Suppressor macrophage treated with lipopolysaccharide for 1 hour (primary cell): ENCODE measurements around the gene FSHR.

Source experiments
- DNase-seq, 3 donors: peaks; one replicate each; pipeline ENCODE4 v3.0.0-alpha.2; 2020 to 2022

FSHR gene

DNA sequence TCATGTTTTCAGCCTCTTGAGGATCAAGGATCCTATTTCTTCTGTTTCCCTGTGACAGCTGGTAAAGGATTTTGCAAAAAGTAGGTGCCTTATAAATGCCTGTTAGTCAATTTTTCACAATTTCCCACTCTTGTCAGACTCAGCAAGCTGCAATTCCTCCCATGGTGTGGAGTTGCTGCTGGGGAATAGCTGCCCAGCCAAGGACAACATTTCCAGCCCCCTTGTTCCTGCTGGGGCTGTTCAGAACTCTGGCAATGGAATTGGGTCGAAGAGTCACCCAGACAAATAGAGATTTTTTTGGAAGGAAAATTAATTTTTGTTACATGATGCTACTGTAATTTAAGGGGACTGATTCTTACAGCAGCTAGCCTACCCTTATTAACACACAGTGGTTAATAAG lies 43.7 kb downstream of the FSHR start:
- no peak for DNase-seq

DNA sequence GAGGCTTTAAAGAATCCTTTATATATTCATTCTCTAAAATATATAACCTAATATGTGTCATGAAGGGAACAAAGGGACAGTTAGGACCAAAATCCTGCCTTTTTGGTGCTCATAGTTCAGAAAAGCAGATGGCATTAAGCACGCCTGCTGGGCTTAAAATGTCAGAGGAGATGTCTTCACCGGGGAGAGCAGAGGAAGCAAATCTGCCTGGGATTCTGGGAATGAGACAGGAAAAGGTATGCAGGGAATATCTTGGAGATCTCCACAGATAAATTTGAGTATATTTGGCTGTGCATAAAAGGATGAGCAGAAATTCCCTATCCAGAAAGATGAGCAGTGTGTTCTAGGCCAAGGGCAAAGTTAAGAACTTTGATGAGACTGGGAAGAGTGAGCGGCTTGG lies 45.5 kb downstream of the FSHR start:
- no peak for DNase-seq

DNA sequence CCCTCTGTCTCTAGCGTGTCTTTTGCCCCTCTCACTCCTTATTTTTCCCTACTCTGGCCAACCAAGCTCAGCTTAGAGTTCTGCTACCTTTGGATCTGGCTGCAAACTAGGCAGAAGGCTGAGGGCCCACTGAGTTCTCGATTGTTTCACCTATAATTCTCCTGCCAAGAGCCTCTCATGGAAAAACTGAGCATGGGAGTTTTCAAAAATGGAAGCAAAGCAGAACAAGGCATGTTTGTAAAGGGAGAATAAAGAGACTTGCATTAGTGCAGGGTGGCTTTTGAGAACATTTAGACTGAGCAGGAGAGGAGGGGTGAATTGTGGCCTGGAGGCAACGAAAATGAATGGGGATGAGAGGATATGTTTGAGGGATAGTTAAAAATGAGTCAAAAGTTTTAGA lies 45.9 kb downstream of the FSHR start:
- no peak for DNase-seq

DNA sequence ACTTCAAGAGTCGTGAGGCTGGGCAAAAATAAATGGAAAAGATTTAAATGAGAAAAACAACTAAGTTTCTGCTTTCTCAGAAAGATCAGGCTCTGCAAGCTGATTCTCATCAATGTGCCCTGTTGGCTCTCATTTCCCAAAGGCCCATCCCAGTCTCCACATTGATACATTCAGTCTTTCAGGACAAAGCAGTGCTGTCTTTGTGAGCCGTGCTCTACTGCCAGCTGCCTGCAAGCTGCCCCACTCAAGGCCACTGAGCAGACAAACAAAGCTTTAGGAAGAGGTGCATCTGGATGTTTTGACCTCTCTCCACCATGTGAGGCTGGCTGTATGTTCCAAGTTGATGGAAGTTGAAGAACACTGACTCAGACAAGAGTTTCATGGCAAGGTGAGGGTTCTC lies 48.8 kb downstream of the FSHR start:
- no peak for DNase-seq

DNA sequence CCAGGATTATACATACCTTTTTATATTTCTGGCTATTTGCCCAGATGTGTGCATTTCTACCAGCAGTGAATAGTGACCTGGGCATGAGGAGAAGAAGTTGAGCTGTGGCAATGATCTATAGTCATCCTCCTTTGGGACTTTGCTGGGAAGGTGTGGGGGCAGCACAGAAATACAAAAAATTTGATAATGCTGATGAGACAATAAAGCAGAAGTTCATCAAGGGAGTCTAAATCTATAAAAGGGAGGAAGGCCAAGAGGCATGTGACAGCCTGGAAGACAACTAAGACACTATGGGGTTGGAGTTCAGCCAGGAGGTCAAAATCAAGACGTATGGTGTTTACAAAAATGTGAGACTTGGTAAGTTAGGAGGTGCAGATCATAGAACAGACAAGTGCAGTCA lies 52.2 kb downstream of the FSHR start:
- no peak for DNase-seq

DNA sequence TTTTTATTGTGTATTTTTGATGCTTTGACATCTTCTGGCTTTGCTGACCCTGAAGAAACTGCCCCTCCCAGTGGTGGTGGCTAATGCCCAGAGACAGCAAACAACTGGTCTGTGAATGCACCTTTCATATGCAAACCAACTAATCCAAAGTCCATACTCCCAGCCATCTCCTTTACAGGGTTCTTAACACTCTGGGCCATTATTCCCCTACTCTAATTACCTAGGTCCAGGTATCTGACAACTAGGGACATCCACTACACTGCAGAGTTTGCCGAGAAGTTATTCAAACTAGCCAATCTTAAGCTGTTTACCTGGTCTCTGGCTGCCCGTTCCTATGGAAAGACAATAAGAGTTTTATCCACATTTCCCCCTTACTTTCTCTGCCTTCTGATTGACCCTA lies 73.6 kb downstream of the FSHR start:
- no peak for DNase-seq

DNA sequence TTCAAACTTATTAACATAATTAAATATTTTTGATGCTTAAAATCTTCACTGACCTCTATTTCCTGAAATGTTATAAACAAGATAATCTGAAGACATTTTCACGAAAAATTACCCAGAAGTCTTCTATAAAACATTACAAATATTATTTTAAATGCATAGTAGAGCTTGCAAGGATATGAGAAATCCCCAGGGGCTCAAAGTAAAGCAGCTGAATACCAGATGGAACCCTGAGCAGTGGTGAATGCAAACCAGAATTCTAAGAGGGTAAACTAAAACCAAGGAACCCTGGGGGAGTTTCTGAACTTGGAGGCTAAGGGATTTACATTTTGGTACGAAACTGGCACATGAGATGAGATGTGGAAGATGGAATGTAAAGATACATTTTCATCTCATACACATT lies 83.6 kb downstream of the FSHR start:
- no peak for DNase-seq

DNA sequence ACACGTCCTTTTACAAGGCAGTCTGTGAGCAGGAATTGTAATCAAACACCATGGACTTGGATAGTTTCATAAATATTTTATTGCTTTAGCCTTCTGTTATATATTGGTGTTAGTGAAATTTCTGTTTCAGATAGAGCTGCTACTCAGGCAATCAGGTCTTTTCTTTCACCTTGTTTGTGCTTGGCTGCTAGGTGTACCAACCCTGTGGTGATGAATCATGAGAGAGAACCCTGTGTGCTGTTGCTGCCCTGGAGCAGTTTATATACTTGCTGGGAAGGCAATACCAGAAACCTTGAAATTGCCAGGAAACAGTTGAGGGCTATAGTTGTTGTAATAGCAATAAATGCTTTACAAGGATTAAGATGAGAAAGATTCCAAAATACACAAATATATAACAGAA lies 84.5 kb downstream of the FSHR start:
- DNase-seq = no peak

DNA sequence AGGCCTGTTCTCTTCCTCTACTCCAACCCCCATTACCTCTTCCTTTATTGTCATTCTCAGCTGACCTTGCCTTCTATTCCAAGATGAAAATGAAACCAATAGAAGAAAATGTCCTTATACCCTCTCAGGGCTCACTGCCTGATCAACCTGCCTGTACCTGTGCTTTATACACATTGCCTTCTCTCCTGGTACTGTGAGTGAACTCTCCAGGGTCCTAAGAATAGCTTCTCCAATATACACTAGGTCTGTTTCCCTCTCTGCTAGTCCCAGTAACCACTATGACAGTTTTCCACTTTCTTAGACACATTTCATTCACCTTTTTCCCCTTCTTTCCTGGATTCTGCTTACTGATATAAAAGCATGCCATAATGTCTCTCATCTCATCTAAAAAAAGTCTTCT lies 85.7 kb downstream of the FSHR start:
- DNase-seq = no peak

DNA sequence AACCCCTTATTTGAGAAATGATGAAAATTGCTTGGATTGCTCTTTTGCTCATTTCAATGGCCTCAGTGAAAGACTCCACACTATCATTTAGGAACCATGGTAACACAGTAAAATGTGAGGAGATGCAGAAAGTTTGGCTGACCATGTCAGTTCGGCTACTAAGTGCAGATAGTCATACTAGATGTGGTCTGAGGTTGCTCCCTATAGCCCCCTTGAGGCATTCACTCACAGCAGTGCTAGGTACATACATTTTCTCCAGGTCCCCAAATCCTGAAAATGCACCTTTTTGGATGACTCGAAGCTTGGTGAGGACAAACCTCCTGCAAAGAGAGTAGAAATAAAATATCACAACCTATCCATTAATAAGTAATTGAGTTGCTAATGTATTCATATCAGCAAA lies 86.3 kb downstream of the FSHR start:
- no peak for DNase-seq

DNA sequence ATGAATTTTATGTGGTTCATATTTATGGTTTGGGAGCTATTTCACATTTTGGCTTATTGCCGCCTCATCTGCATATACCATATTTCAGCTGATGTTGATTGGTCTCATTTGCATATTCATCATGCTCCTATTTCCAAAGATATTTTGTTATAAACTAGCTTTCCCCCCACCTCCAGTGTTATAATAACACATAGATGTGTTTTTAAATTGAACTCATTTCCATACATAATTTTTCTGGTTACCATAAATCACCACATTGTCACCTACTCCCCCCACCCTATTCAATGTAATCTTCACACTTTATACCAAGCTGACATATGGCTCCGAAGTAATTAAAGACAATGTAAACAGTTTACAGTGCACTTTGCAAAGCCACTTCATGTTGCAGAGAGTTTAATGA lies 101.2 kb downstream of the FSHR start:
- DNase-seq = no peak

DNA sequence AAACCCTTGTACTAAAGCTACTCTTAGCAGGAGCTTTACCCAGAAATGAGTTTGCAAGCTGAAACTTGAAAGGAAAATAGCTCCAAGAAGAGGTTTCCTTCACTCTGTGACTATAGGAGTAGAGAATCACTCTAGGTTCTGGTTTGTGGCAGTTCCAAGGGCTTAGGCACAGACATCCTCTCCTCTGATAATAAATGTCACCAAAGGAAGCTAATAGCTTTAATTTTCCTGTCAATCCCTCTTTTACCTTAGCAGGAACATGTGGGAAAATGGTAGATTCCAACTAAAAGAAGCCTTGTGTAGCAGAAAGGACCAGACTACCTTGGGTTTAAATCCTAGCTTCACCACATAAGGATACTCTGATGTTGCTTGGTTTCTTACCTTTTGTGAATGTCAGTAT lies 104.0 kb downstream of the FSHR start:
- DNase-seq = no peak

DNA sequence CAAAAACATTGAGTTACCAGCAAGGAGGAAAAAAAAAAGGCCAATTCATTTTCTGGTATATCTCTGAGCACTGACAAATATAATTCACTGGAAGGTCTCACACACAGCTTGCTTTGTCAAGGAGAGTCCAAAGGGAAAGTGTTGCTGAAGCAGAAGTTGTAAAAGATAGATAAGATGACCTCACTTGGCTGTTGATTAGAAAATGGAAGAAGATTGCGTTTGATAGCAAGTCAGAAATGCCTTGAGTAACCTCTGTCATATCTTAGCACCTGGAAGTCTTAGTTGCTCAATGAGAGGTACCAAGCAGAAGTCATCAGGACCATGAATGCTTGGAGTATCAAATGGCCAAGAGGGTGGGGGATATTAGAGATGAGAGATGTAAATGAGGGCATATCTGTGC lies 105.2 kb downstream of the FSHR start:
- DNase-seq = no peak

DNA sequence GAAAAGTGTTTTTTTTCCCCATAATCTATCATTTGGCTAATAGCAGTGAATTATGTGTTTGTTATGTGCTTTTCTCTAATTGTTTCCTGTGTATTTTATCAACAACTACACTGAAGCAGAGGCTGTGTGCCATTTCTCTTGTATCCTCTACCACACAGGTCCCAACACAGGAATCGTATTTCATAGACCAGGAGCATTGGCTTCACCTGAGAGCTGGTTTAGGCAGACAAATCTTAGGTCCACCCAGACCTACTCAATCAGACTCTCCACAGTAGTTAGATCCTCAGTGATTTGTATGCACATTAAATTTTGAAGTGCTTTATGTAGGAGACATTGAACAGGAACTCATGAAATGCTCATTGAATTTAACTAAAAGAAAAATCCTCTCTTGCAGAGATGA lies 109.2 kb downstream of the FSHR start:
- DNase-seq = no peak

DNA sequence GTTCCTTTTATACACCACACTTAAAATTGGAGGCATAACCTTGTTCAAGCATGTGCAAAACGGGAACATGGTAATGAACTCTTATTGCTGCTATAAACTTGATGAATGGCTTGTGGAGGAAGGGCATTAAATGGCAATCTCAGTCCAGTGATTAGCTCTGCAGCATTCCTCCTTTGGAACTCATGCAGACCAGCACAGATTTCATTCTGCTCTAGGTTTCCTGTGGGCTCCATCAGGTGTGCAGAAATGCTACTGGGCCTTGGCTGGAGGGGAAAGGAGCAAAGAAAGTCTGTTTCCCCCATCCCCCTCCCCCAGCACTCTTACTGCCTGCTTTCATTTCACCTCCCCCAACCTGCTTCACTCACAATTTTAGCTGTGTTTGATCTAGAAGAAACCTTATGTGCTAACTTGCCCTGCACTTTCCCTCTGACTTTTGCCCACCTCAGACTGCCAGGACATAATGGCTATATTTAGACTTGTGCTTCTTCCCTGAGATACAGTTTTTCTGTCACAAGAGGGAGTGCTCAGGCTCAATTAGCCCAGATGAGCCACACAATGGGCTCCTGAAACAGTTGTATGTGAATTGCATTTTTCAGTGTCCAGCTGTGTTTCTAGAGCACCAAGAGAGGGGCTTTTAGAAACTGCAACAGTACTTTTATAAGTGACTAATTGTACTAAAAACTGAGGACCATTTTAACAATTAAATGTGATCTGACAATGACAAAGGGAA lies 109.8 kb downstream of the FSHR start:
- DNase-seq = no peak

DNA sequence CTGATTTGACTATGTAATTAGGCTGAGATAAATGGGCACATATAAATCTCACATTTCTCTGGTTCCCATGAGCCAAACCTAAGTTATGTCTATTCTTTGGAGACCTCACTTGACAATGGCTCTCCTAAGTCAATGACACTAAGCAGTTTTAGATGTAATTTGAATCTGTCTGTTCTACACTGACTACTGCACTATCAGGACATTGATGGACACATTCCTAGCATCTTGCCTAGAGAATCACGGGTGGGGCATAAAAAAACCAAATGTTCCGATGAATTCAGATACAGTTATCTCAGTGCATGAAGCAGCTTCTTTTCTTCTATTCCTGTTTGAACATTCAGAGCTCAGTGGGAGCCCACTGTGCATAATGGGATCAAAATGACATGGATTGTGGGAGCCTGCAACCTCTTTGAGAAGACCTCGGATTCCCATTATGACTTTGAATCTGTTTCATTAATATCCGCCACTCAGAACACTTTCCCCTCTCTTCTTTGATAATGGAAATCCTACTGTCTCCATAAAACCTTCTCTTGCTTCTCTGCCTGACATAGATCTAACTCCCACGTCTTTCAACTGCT lies 110.8 kb downstream of the FSHR start:
- no peak for DNase-seq

DNA sequence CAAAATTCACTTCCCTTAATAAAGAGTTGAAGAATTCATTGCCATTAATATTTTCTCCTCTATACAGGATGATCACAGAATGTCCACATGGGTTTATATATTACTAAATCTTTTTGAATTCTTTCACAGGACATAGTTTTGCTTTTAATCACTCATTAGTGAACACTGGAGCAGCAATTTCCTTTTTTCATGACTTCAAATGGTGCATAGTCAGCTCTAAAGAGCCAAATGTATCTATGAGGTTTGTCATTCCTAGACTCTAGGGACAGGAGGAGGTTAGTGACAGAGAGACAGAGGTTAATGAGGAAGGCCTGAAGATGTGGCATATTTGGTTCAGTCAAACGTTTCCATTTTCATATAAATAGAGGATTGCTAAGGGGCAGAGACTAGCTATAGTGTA lies 111.8 kb downstream of the FSHR start:
- DNase-seq = no peak

DNA sequence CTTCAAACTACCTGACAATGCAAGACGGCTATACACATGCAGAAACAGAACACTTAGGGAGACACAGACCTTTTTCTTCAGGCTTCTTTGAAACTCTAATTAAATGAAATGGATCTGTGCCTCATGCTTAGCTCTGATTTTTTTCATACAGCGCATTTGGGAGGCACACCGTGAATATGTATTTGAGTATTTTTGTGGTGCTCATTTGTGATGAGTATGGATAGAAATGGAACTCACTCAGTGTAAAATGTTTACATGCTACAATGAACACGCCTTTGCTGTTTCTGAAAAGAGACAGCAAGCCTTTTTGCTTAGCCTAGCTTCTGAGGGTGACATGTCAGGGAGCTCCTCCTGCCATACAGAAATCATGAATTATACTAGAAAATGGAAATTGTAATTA lies 113.3 kb downstream of the FSHR start:
- DNase-seq = no peak

DNA sequence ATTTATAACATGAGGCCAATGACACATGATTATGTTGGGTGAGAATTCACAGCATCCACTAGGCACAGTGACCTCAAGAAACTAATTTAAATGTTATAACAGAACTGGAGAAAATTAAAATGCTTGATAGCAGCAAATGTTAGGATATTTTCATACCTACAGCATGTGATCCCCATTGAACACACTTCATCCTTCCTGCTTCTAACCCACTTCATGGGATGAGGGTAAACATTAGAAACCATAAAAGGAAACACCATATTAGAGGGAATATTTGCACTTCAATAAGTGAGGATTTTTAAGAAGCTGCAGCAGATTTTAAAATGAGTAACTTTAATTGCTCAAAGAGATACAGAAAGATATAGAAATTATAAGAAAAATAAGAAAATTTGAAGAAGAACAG lies 117.1 kb downstream of the FSHR start:
- DNase-seq = no peak

DNA sequence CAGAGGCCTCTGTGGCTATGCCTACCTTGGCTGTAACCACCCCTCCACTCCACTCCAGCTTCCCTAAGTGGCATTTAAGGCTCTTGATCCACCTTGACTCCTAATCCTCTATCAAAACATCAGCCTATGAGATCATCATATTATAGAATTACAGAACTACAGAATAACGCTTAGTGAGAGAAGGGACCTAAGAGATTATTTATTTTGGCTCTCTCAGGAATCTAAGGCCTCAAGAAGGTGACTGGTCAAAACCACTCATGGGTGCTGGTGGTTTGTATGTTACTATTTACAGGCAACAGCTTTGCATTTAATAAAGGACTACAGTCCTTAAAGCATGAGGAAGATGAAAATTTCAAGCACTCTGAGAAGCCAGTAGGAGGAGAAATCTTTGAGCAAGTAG lies 118.8 kb downstream of the FSHR start:
- DNase-seq = no peak

DNA sequence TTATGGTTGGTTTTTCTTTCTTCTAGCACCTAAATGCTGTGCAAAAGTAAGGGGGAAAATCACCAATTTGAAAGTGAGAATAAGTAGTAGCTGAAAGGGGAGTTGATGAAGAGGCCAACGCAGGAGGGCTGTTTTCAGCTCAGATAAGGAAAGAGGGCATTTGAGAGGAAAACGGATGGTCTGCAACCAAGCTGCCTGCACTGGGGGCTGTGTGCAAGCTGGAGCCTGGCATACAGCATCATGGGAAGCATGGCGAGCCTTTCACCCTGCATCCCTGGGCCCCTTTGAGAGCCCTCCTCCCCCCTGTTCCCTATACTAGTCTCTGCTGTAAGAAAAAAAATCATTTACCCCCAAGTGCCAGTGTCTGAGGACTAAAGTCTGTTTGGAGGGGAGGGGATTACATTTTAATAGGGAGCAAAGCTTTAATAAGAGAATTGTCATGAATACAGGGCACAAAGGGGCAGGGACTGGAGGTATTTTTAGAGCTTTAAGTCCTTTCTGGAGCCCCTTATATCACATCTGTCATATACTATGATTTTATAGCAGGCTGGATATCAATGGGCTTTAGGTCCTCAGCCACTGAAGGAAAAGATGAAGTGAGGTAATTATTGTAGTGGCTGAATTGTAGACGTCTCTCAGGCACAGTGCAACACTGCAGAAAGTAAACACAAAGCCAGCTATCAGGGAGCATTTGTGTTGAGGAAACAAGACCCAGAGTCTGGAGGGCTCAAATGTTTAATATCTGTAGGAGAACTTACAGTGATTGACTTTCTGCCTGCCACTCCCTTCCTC lies 120.7 kb downstream of the FSHR start:
- DNase-seq = no peak

DNA sequence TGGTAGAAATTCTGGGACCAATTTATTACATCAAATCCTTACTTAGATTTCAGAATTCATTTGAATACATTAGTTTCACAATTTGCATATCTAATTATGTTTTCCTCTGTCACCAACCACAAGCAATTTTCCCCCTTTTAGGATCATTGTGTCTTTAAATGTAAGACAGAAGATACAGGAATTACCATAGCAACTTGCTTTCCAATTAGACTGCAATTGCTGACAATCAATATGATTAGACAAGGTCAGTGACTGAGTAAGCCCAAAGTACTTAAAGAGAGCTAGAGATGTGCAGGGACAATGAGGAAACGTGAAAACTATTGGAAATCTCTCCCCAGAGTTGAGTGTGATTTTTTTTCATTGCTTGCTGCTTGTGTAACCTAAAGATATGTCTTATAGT lies 121.4 kb downstream of the FSHR start:
- no peak for DNase-seq

DNA sequence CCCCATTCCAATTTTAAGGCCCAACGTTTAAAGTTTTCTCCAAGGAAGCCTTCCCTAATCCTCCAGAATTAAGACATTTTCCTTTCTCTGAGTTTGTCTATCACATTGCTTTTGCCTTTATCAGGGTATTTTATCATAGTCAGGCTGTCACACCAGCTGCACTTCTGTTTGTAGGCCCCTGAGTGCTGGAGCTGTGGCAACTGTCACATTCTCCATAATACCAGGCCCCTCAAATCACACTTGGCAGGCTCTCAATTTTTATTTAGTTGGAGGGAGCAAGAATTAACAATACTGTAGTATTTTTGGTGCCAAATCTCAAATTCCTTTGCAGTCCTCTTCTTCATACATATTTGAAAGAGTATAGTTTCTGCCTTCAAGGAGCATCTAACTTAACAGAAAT lies 122.2 kb downstream of the FSHR start:
- no peak for DNase-seq

DNA sequence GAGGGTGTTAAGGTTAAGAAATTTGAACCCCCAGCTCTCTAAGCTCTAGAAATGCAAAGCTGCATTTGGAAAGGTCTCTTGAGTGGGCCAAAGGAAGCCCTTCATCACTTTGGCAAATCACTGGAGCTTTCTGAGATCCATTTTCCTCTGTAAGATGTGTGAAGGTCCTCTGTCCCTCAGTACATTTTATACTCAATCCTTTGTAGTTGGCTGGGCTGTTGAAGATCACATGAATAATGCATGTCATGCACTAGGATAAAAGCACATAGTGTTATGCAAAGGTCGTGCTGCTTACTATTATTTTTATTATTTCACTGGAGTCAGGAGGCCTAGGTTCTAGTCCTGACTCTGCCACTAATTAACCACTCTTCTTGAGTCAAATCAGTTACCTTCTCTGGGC lies 124.9 kb downstream of the FSHR start:
- no peak for DNase-seq

DNA sequence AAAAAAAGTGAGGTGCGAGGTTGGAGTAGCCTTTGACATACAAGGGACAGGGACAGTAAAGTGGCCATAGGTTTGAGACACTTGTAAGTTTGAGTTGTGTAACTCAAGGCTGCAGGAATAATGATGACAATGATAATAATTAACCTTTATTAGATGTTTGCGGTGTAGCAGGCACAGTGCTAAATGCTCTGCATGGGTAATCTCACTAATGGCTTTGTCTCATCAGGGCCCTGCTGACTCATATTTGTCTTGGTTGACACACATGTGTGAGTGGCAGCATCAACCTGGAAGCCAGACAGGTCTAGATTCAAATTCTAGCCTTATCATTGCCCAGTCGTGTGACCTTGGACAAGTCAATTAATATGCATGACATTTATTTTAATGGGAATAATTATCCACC lies 126.2 kb downstream of the FSHR start:
- DNase-seq = no peak
